Measurements from ENCODE around the gene NKD2. TPM values are rescaled to one million over a fixed set of nuclear protein-coding genes. Genes with fewer than 3 reads are reported as not detected.
A peak's percentile ranks its signal among the peaks of the same experiment; 100 is the strongest.

The NKD2 gene
- total RNA-seq, 1 experiment from 2014 or later: 20.4 TPM

- intact Hi-C loops (cut with micrococcal nuclease): loop anchor here (10.0 kb wide), 1 partner anchor 161 kb away; no protein-coding TSS in a partner anchor
- no TSS peak for BruUV-seq (replicated peaks)
- H3K36me3 ChIP-seq (ENCODE audit: control insufficient read depth in 1 of 2, insufficient read depth in 2 of 2, low read length in 2 of 2): no peaks in the 10 kb centered on the region
- H4K20me1 ChIP-seq (ENCODE audit: insufficient read depth): no peaks in the 10 kb centered on the region
- peaks cover 31 to 44% of the 10 kb centered on the region in 2 experiments for H3K4me1 ChIP-seq (ENCODE audit: control insufficient read depth in 1 of 2, insufficient read depth in 2 of 2, low read length in 2 of 2)
- DNase-seq (ENCODE audit: low read depth, low spot score) (peak; percentile 76), ATAC-seq (peak; percentile 38)
- H3K27ac ChIP-seq (ENCODE audit: low read depth, low read length): no peak overlapping the region
- H3K9ac ChIP-seq (ENCODE audit: low read length): peak overlapping the region; percentile 61
- CTCF ChIA-PET: no interaction called here
- peak overlapping the region; percentile 89 for H3K4me2 ChIP-seq (ENCODE audit: low read length)
- POLR2A ChIA-PET: no interaction called here
- H2AFZ ChIP-seq (ENCODE audit: low read depth, low read length, poor library complexity, severe bottlenecking): peak overlapping the region; percentile 65
- no peaks in the 10 kb centered on the region for H3K9me2 ChIP-seq (ENCODE audit: insufficient read depth)
- no peaks in the 10 kb centered on the region for H3K9me3 ChIP-seq (ENCODE audit: control insufficient read depth in 1 of 2, insufficient read depth in 1 of 2, low read depth in 1 of 2, low read length in 2 of 2)
- peak overlapping the region; percentile 33 to 57 for H3K4me3 ChIP-seq (replicated peaks in 1 of 2; ENCODE audit: low read depth in 1 of 2, low read length in 2 of 2)
- peak; percentile 89 for TF ChIP-seq TCF7L2 (IDR thresholded peaks at IDR 0.05; ENCODE audit: borderline replicate concordance, extremely low read depth, insufficient read depth, insufficient read length)
- TF ChIP-seq ELF1 (IDR thresholded peaks at IDR 0.05; ENCODE audit: borderline replicate concordance, low read depth): no peak
- no peak for TF ChIP-seq SRF (IDR thresholded peaks at IDR 0.05; ENCODE audit: low read depth)
- peak; percentile 29; the same call in 1 of the 2 replicates for TF ChIP-seq POLR2AphosphoS5 (IDR thresholded peaks at IDR 0.05; ENCODE audit: low read depth, low read length)
- no peak for TF ChIP-seq REST (IDR thresholded peaks at IDR 0.05; ENCODE audit: low read depth)
- peaks cover 26% of the 10 kb centered on the region; the same call in 1 of the 2 replicates for H3K27me3 ChIP-seq (ENCODE audit: insufficient read depth, low read length)
- RAD21 ChIA-PET (ENCODE audit: low non-redundant PET in 1 of 2, low total read pairs in 2 of 2, uncharacterized antibody in 2 of 2, unreplicated experiment in 2 of 2): no interaction called here
- H3K79me2 ChIP-seq (ENCODE audit: insufficient read depth, low read length): no peaks in the 10 kb centered on the region
Measured at GRCh38 chr5:1003296-1003937, 5.2 kb upstream of the NKD2 start.

All from HCT116 (cell line).